ENCODE measurements around the gene FMN1.

DNA sequence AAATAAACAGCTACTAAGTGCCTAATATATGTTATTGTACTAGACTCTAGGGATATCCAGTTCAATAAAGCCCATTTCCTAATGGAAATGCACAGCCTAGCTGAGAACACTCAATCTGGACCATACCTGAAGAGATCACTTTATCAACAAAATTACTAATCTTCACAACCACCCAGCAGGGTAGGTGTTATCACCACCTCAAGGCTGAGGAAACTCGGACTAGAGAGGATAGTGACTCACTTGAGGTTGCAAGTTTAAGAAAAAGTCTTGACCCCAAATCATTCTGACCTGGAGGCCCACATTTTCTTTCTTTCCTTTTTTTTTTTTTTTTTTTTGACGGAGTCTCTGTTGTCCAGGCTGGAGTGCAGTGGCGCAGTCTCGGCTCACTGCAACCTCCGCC is 3.1 kb upstream of the FMN1 start:
- TF ChIP-seq CTCF (IDR thresholded peaks at IDR 0.05) (no peak), POLR2AphosphoS5 (IDR thresholded peaks at IDR 0.05) (no peak), EP300 (IDR thresholded peaks at IDR 0.05) (no peak)
